GM21717 (cell line): ENCODE data around the gene TBC1D19.

ENCODE experiments used
- ATAC-seq: cut with Tn5 transposase; IDR thresholded peaks from one replicate; pipeline ENCODE4 v1.9.1; 2021; ENCODE audit warnings: mild to moderate bottlenecking, moderate library complexity; ENCODE audit not compliant: unreplicated experiment

Gene TBC1D19

GRCh38 chr4:26729027-26729426 is 145.1 kb downstream of the TBC1D19 start:
- no peak for ATAC-seq

GRCh38 chr4:26729547-26729946 is 145.7 kb downstream of the TBC1D19 start:
- no peak for ATAC-seq

GRCh38 chr4:26731351-26732035 is 147.6 kb downstream of the TBC1D19 start:
- ATAC-seq, result peak; percentile 93

GRCh38 chr4:26732356-26732755 is 148.5 kb downstream of the TBC1D19 start:
- ATAC-seq, result no peak

GRCh38 chr4:26736621-26737020 is 152.7 kb downstream of the TBC1D19 start:
- ATAC-seq, result no peak

- no peak for ATAC-seq
Measured at GRCh38 chr4:26737385-26737784, 153.5 kb downstream of the TBC1D19 start.

GRCh38 chr4:26741491-26741871 is 157.6 kb downstream of the TBC1D19 start:
- ATAC-seq, result no peak

- ATAC-seq, result peak; percentile 98
Measured at GRCh38 chr4:26746802-26747213, 162.9 kb downstream of the TBC1D19 start.

GRCh38 chr4:26748811-26749210 is 164.9 kb downstream of the TBC1D19 start:
- no peak for ATAC-seq

- no peak for ATAC-seq
Measured at GRCh38 chr4:26749867-26750266, 166.0 kb downstream of the TBC1D19 start.

- no peak for ATAC-seq
Measured at GRCh38 chr4:26751004-26751403, 167.1 kb downstream of the TBC1D19 start.

GRCh38 chr4:26751838-26752237 is 168.0 kb downstream of the TBC1D19 start:
- peak; percentile 92 for ATAC-seq

GRCh38 chr4:26753187-26753586 is 169.3 kb downstream of the TBC1D19 start:
- ATAC-seq, result no peak

- no peak for ATAC-seq
Measured at GRCh38 chr4:26753617-26754016, 169.7 kb downstream of the TBC1D19 start.

GRCh38 chr4:26757751-26758150 is 173.9 kb downstream of the TBC1D19 start:
- ATAC-seq, result no peak

GRCh38 chr4:26758899-26759298 is 175.0 kb downstream of the TBC1D19 start:
- ATAC-seq, result no peak

- no peak for ATAC-seq
Measured at GRCh38 chr4:26762650-26763049, 178.8 kb downstream of the TBC1D19 start.

- no peak for ATAC-seq
Measured at GRCh38 chr4:26763063-26763462, 179.2 kb downstream of the TBC1D19 start.

- no peak for ATAC-seq
Measured at GRCh38 chr4:26763648-26764047, 179.8 kb downstream of the TBC1D19 start.

- no peak for ATAC-seq
Measured at GRCh38 chr4:26764231-26764630, 180.3 kb downstream of the TBC1D19 start.

GRCh38 chr4:26765515-26765914 is 181.6 kb downstream of the TBC1D19 start:
- ATAC-seq, result no peak

- no peak for ATAC-seq
Measured at GRCh38 chr4:26766141-26766540, 182.3 kb downstream of the TBC1D19 start.
